Mesenchymal stem cell (in vitro differentiated cells and primary cell): ENCODE measurements around the gene ABCC9.

ENCODE experiments used
- DNase-seq: peaks from one replicate; pipeline ENCODE4 v3.0.0-alpha.2; 2013
- H2AFZ ChIP-seq: one replicate; pipeline ENCODE4 v1.6.1; 2013; ENCODE audit warnings: low read depth, mild to moderate bottlenecking, control low read depth, inconsistent platforms, low read length, moderate library complexity
- H2AK5ac ChIP-seq: 2 replicates; pipeline ENCODE4 v1.6.1; 2013; ENCODE audit warnings: low read length, moderate library complexity, mild to moderate bottlenecking, inconsistent platforms; ENCODE audit not compliant: severe bottlenecking
- H2BK120ac ChIP-seq: one replicate; pipeline ENCODE4 v1.6.1; 2013; ENCODE audit warnings: low read depth, mild to moderate bottlenecking, inconsistent platforms, low read length, moderate library complexity
- H2BK12ac ChIP-seq, 2 experiments: one replicate each; pipeline ENCODE4 v1.6.1; 2013; ENCODE audit warnings: inconsistent platforms in 2 of 2, low read length in 2 of 2, mild to moderate bottlenecking in 2 of 2, moderate library complexity in 2 of 2, control low read depth in 1 of 2
- H2BK15ac ChIP-seq: one replicate; pipeline ENCODE4 v1.6.1; 2013; ENCODE audit warnings: mild to moderate bottlenecking, low read depth, inconsistent platforms; ENCODE audit not compliant: poor library complexity, severe bottlenecking
- H2BK5ac ChIP-seq: 2 replicates; pipeline ENCODE4 v1.6.1; 2013; ENCODE audit warnings: low read depth, mild to moderate bottlenecking, low read length, control low read depth, inconsistent platforms; ENCODE audit not compliant: poor library complexity, severe bottlenecking
- H3K14ac ChIP-seq, 2 experiments: one replicate each; pipeline ENCODE4 v1.6.1; 2013; ENCODE audit warnings: inconsistent platforms in 2 of 2, low read length in 2 of 2, control low read depth in 1 of 2, mild to moderate bottlenecking in 1 of 2, moderate library complexity in 1 of 2
- H3K18ac ChIP-seq, 2 experiments: one replicate each; pipeline ENCODE4 v1.6.1; 2013; ENCODE audit warnings: inconsistent platforms in 2 of 2, low read length in 2 of 2, control low read depth in 1 of 2, low read depth in 1 of 2, mild to moderate bottlenecking in 1 of 2
- H3K23ac ChIP-seq, 2 experiments: one replicate each; pipeline ENCODE4 v1.6.1; 2013; ENCODE audit warnings: inconsistent platforms in 2 of 2, low read length in 2 of 2, mild to moderate bottlenecking in 2 of 2, moderate library complexity in 2 of 2, control low read depth in 1 of 2
- H3K27ac ChIP-seq: 2 replicates; pipeline ENCODE4 v1.5.1; 2013; ENCODE audit warnings: mild to moderate bottlenecking, moderate library complexity, low read length, control low read depth, inconsistent platforms; ENCODE audit not compliant: poor library complexity, severe bottlenecking
- H3K27me3 ChIP-seq, 2 experiments: 2 replicates each; pipeline versions ENCODE4 v1.6.1 to v1.7.0; 2013; ENCODE audit warnings: low read length in 2 of 2, mild to moderate bottlenecking in 2 of 2, moderate library complexity in 2 of 2, control low read depth in 1 of 2, inconsistent platforms in 1 of 2; ENCODE audit not compliant: control insufficient read depth in 1 of 2, insufficient read depth in 1 of 2
- H3K36me3 ChIP-seq, 2 experiments: 2 replicates each; pipeline versions ENCODE4 v1.6.1 to v1.7.0; 2013; ENCODE audit warnings: low read length in 2 of 2, control low read depth in 1 of 2, inconsistent platforms in 1 of 2, low read depth in 1 of 2, mild to moderate bottlenecking in 1 of 2; ENCODE audit not compliant: insufficient read depth in 2 of 2, control insufficient read depth in 1 of 2
- H3K4ac ChIP-seq, 2 experiments: one replicate each; pipeline ENCODE4 v1.6.1; 2013; ENCODE audit warnings: inconsistent platforms in 2 of 2, low read length in 2 of 2, mild to moderate bottlenecking in 2 of 2, moderate library complexity in 2 of 2, control low read depth in 1 of 2, low read depth in 1 of 2
- H3K4me1 ChIP-seq: 2 replicates; pipeline ENCODE4 v1.6.1; 2013; ENCODE audit warnings: low read depth, low read length, control low read depth; ENCODE audit not compliant: control insufficient read depth, insufficient read depth
- H3K4me2 ChIP-seq: 2 replicates; pipeline ENCODE4 v1.6.1; 2013; ENCODE audit warnings: low read length, mild to moderate bottlenecking, inconsistent platforms; ENCODE audit not compliant: poor library complexity, severe bottlenecking
- H3K4me3 ChIP-seq, 2 experiments: 2 replicates each; pipeline versions ENCODE4 v1.5.1 to v1.7.0; 2013; ENCODE audit warnings: low read length in 2 of 2, mild to moderate bottlenecking in 2 of 2, control low read depth in 1 of 2, low read depth in 1 of 2; ENCODE audit not compliant: insufficient read depth in 1 of 2
- H3K79me1 ChIP-seq: replicated peaks from 2 replicates; pipeline ENCODE4 v1.6.1; 2013; ENCODE audit warnings: mild to moderate bottlenecking, control low read depth, low read length, inconsistent platforms; ENCODE audit not compliant: poor library complexity, severe bottlenecking
- H3K9ac ChIP-seq: 2 replicates; pipeline ENCODE4 v1.7.0; 2013; ENCODE audit warnings: mild to moderate bottlenecking, low read length, moderate library complexity
- H3K9me3 ChIP-seq: 2 replicates; pipeline ENCODE4 v1.7.0; 2013; ENCODE audit warnings: mild to moderate bottlenecking, low read length; ENCODE audit not compliant: control insufficient read depth
- H4K8ac ChIP-seq: one replicate; pipeline ENCODE4 v1.6.1; 2013; ENCODE audit warnings: inconsistent platforms, mild to moderate bottlenecking, low read length, moderate library complexity
- H4K91ac ChIP-seq: one replicate; pipeline ENCODE4 v1.6.1; 2013; ENCODE audit warnings: mild to moderate bottlenecking, low read length, inconsistent platforms
- WGBS: methylation state at CpG from one replicate; pipeline ENCODE4 v1.1.7; 2013; ENCODE audit warnings: mixed read lengths; 5-methylcytosine and 5-hydroxymethylcytosine counted together

ABCC9 gene

GRCh38 chr12:21860128-21860527, 81.1 kb downstream of the ABCC9 start:
- Histone ChIP-seq H2BK12ac (no peak overlapping the region), H3K4me3 (no peak overlapping the region), H4K8ac (no peak overlapping the region), H3K18ac (no peak overlapping the region), H3K27ac (no peak overlapping the region), H2BK5ac (no peak overlapping the region), H3K4ac (no peak overlapping the region), H2BK15ac (no peak overlapping the region), H3K4me1 (no peaks in the 10 kb centered on the region), H2BK120ac (no peak overlapping the region), H3K14ac (no peak overlapping the region), H3K36me3 (no peaks in the 10 kb centered on the region), H3K27me3 (no peaks in the 10 kb centered on the region), H3K79me1 (no peaks in the 10 kb centered on the region), H2AFZ (no peak overlapping the region), H2AK5ac (no peak overlapping the region), H3K9ac (no peak overlapping the region), H3K4me2 (no peak overlapping the region), H3K23ac (no peak overlapping the region), H3K9me3 (no peaks in the 10 kb centered on the region), H4K91ac (no peak overlapping the region)
- WGBS: 90% methylated on average over 1 of the region's 4 CpGs
- DNase-seq: no peak

GRCh38 chr12:21852251-21852650, 89.0 kb downstream of the ABCC9 start:
- H2BK15ac ChIP-seq: no peak overlapping the region
- 69% methylated on average over 2 of the region's 5 CpGs for WGBS
- H3K9me3 ChIP-seq: no peaks in the 10 kb centered on the region

GRCh38 chr12:21851151-21851550, 90.1 kb downstream of the ABCC9 start:
- no peak overlapping the region for H3K27ac ChIP-seq
- H2BK12ac ChIP-seq: no peak overlapping the region
- no peak overlapping the region for H2BK120ac ChIP-seq
- no peak for DNase-seq
- H4K8ac ChIP-seq: no peak overlapping the region
- no peak overlapping the region for H3K18ac ChIP-seq
- H3K9ac ChIP-seq: peak overlapping the region; percentile 52
- no peak overlapping the region for H3K4me3 ChIP-seq
- H4K91ac ChIP-seq: no peak overlapping the region
- H3K9me3 ChIP-seq: no peaks in the 10 kb centered on the region
- WGBS: no CpG with 5 or more reads among the region's 1 CpG
- no peak overlapping the region for H2AFZ ChIP-seq
- H3K4ac ChIP-seq: no peak overlapping the region
- H3K36me3 ChIP-seq: no peaks in the 10 kb centered on the region
- H3K27me3 ChIP-seq: no peaks in the 10 kb centered on the region
- H2BK15ac ChIP-seq: no peak overlapping the region
- H3K4me1 ChIP-seq: no peaks in the 10 kb centered on the region
- H3K79me1 ChIP-seq: no peaks in the 10 kb centered on the region
- H2AK5ac ChIP-seq: no peak overlapping the region
- no peak overlapping the region for H3K23ac ChIP-seq
- no peak overlapping the region for H2BK5ac ChIP-seq
- no peak overlapping the region for H3K4me2 ChIP-seq
- H3K14ac ChIP-seq: no peak overlapping the region

More at GRCh38 chr12:21852251-21852650, 89.0 kb downstream of the ABCC9 start:
- Histone ChIP-seq H4K8ac (no peak overlapping the region), H4K91ac (no peak overlapping the region), H3K27ac (no peak overlapping the region), H2BK12ac (no peak overlapping the region), H3K4me2 (no peak overlapping the region), H3K27me3 (no peaks in the 10 kb centered on the region), H3K79me1 (no peaks in the 10 kb centered on the region), H2AFZ (no peak overlapping the region), H3K14ac (no peak overlapping the region), H3K4me3 (no peak overlapping the region), H3K4me1 (no peaks in the 10 kb centered on the region), H3K4ac (no peak overlapping the region), H3K9ac (peak overlapping the region; percentile 52), H3K23ac (no peak overlapping the region), H2BK5ac (no peak overlapping the region), H3K18ac (no peak overlapping the region), H2AK5ac (no peak overlapping the region), H3K36me3 (no peaks in the 10 kb centered on the region), H2BK120ac (no peak overlapping the region)
- no peak for DNase-seq

GRCh38 chr12:21850419-21850818, 90.8 kb downstream of the ABCC9 start:
- H2BK15ac ChIP-seq: no peak overlapping the region
- no peak overlapping the region for H2AK5ac ChIP-seq
- H3K9me3 ChIP-seq: no peaks in the 10 kb centered on the region
- no peak overlapping the region for H3K4me2 ChIP-seq
- no peak overlapping the region for H2BK12ac ChIP-seq
- no peak overlapping the region for H3K4ac ChIP-seq
- no peak overlapping the region for H3K14ac ChIP-seq
- DNase-seq: no peak
- H4K91ac ChIP-seq: no peak overlapping the region
- no peak overlapping the region for H2AFZ ChIP-seq
- H2BK5ac ChIP-seq: no peak overlapping the region
- 76% methylated on average over 4 of the region's 4 CpGs for WGBS
- H3K18ac ChIP-seq: no peak overlapping the region
- H2BK120ac ChIP-seq: no peak overlapping the region
- H3K4me1 ChIP-seq: no peaks in the 10 kb centered on the region
- no peak overlapping the region for H3K23ac ChIP-seq
- H4K8ac ChIP-seq: no peak overlapping the region
- no peaks in the 10 kb centered on the region for H3K36me3 ChIP-seq
- H3K9ac ChIP-seq: no peak overlapping the region
- no peak overlapping the region for H3K27ac ChIP-seq
- H3K27me3 ChIP-seq: no peaks in the 10 kb centered on the region
- no peak overlapping the region for H3K4me3 ChIP-seq
- no peaks in the 10 kb centered on the region for H3K79me1 ChIP-seq
